Subcutaneous adipose tissue (tissue), 4 donors: ENCODE results near the gene NPC2. TPM values are rescaled to one million over a fixed set of nuclear protein-coding genes. Genes with fewer than 3 reads are reported as not detected.

Experiments
- CTCF ChIP-seq: fragments of 450-650 bp; IDR thresholded peaks from one replicate; pipeline ENCODE4 v1.5.1; 2016; ENCODE audit warnings: low read depth, mild to moderate bottlenecking, control low read depth, antibody characterized with exemption, moderate library complexity
- total RNA-seq, 4 donors: library from RNA; depleted of rRNA; stranded (reverse); fragments of >200 nt; gene quantifications; one replicate each; pipeline ENCODE4 v1.1.0, GENCODE V29; 2016

Gene NPC2
- total RNA-seq, 4 donors from 2014 or later, result 207 to 1,333 (median 451) TPM

- TF ChIP-seq CTCF, result no peak
Observed at GRCh38 chr14:74488786-74489397, 4.2 kb downstream of the NPC2 start.

DNA sequence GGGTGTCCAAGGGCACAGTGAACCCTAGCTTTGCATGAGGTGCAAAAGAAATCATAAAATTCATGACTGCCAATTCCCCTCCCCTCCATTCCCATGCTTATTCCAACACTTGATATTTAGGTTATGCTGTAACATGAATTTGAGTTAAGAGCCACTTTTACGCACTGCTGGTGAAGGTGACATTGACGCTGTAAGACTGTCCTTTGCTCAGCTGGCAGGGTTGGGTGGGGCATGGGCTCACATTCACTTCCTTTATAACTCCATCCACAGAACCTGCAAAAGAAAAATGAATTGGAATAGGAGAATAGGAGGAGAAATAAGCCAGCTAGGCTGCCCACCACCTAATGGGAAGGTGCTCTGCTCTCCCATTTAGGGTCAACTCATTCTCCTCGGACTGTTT lies 6.9 kb downstream of the NPC2 start:
- TF ChIP-seq CTCF, result no peak

GRCh38 chr14:74483321-74483720 lies 9.8 kb downstream of the NPC2 start:
- TF ChIP-seq CTCF, result no peak

- no peak for TF ChIP-seq CTCF
Observed at GRCh38 chr14:74482571-74482970, 10.5 kb downstream of the NPC2 start.

- no peak for TF ChIP-seq CTCF
Observed at GRCh38 chr14:74480046-74480445, 13.1 kb downstream of the NPC2 start.

DNA sequence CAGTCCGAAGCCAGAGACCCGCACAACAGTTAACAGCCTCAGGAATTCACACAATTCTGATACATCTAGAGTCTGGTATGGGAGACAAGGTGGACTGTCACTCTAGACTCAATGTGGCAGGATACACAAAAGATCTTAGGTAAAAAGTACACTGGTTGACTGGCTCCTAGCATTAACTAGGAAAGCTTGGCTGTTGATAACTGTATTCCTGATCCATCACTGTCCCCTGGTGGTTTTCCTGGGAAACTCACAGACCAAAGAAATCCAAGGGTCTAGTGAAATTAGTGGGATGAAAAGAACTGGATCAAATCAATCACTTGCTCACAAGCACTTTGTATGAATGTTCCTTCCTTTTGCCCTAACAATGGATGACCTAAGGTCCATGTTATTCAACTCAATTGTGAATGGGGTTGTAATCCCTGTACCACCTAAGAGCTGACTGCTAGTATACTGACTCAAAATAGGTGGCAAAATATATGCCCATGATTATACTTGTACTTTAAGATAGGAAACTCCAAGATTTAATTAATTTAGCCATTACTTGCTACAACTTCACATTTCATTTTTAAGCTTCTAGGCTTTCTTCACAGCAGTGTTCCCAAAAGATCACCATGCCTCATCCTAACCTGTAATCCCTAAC lies 14.0 kb downstream of the NPC2 start:
- TF ChIP-seq CTCF, result no peak

DNA sequence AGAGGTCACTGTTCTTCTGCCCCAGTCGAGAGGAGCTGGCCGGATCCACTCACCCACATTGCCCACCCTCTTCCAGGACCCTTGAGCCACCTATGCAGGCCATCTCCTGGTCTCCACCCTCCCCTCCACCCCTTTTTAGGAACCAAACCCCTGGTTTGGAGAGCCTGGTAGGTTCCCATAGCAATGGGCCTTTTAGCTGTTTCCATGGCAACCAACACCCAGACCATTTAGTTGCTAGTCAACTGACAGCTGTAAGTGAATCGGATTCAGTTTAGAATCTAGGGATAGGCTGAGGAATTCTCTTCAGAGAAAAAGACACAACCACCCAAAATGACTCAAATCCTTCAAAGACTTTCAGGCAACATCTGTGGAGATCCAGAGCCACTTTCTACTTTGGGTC lies 16.5 kb downstream of the NPC2 start:
- TF ChIP-seq CTCF, result no peak
